COLO668 (cell line): ENCODE data around the gene GPRIN3.
"Not testable (repeated sequence)": the region's sequence is repeated elsewhere in the genome, so short reads cannot be mapped to it uniquely, and the experiment has no call there.

ENCODE experiments used
- DNase-seq: peaks from one replicate; lab custom pipeline; 2025; ENCODE audit not compliant: unreplicated experiment; lab: John Stamatoyannopoulos, UW

GPRIN3 gene

GRCh38 chr4:89218587-89218986, 89.0 kb downstream of the GPRIN3 start:
- DNase-seq, result no peak

- DNase-seq, result no peak
Observed at GRCh38 chr4:89217604-89218003, 90.0 kb downstream of the GPRIN3 start.

- no peak for DNase-seq
Observed at GRCh38 chr4:89216866-89217265, 90.7 kb downstream of the GPRIN3 start.

- no peak for DNase-seq
Observed at GRCh38 chr4:89216422-89216821, 91.2 kb downstream of the GPRIN3 start.

- no peak for DNase-seq
Observed at GRCh38 chr4:89215736-89216135, 91.9 kb downstream of the GPRIN3 start.

- no peak for DNase-seq
Observed at GRCh38 chr4:89214308-89214707, 93.3 kb downstream of the GPRIN3 start.

- no peak for DNase-seq
Observed at GRCh38 chr4:89213382-89213701, 94.3 kb downstream of the GPRIN3 start.

GRCh38 chr4:89212666-89213381, 94.8 kb downstream of the GPRIN3 start:
- no peak for DNase-seq

- no peak for DNase-seq
Observed at GRCh38 chr4:89204624-89205023, 103.0 kb downstream of the GPRIN3 start.

- DNase-seq, result no peak
Observed at GRCh38 chr4:89203902-89204301, 103.7 kb downstream of the GPRIN3 start.

- DNase-seq, result not testable (repeated sequence)
Observed at GRCh38 chr4:89199394-89199793, 108.2 kb downstream of the GPRIN3 start.

GRCh38 chr4:89197920-89198319, 109.7 kb downstream of the GPRIN3 start:
- no peak for DNase-seq

GRCh38 chr4:89196745-89197144, 110.9 kb downstream of the GPRIN3 start:
- DNase-seq, result no peak

GRCh38 chr4:89196056-89196674, 111.4 kb downstream of the GPRIN3 start:
- no peak for DNase-seq

- no peak for DNase-seq
Observed at GRCh38 chr4:89193843-89194242, 113.8 kb downstream of the GPRIN3 start.
